Smooth muscle cell (in vitro differentiated cells): Measurements from ENCODE around the gene RALY. TPM values are rescaled to one million over a fixed set of nuclear protein-coding genes. Genes with fewer than 3 reads are reported as not detected.

Experiments
- DNase-seq: peaks from one replicate; lab custom pipeline; 2025; ENCODE audit not compliant: unreplicated experiment; lab: John Stamatoyannopoulos, UW
- H2AFZ ChIP-seq: fragments of 200-600 bp; sonication (generic); 2 replicates; pipeline ENCODE4 v1.6.0; 2016; ENCODE audit warnings: antibody characterized with exemption, low read depth, mild to moderate bottlenecking
- H3F3A ChIP-seq: fragments of 200-600 bp; sonication (generic); 2 replicates; pipeline ENCODE4 v1.6.0; 2017; ENCODE audit warnings: antibody characterized with exemption, low read depth
- H3K27ac ChIP-seq: fragments of 200-600 bp; sonication (generic); 2 replicates; pipeline ENCODE4 v1.5.1; 2016; ENCODE audit warnings: low read depth, mild to moderate bottlenecking
- H3K27me3 ChIP-seq: fragments of 200-600 bp; sonication (generic); 2 replicates; pipeline ENCODE4 v1.6.1; 2016; ENCODE audit warnings: low read depth, mild to moderate bottlenecking
- H3K36me3 ChIP-seq: fragments of 200-600 bp; sonication (generic); 2 replicates; pipeline ENCODE4 v1.5.1; 2016; ENCODE audit warnings: low read depth
- H3K4me1 ChIP-seq: fragments of 200-600 bp; sonication (generic); 2 replicates; pipeline ENCODE4 v1.5.1; 2016; ENCODE audit warnings: low read depth
- H3K4me2 ChIP-seq: fragments of 200-600 bp; sonication (generic); 2 replicates; pipeline ENCODE4 v1.6.0; 2016; ENCODE audit warnings: mild to moderate bottlenecking
- H3K4me3 ChIP-seq: fragments of 200-600 bp; sonication (generic); 2 replicates; pipeline ENCODE4 v1.5.1; 2016; ENCODE audit warnings: mild to moderate bottlenecking
- H3K79me2 ChIP-seq: fragments of 200-600 bp; sonication (generic); 2 replicates; pipeline ENCODE4 v1.6.0; 2016; ENCODE audit warnings: low read depth, mild to moderate bottlenecking
- H3K9ac ChIP-seq: fragments of 200-600 bp; sonication (generic); 2 replicates; pipeline ENCODE4 v1.6.0; 2016; ENCODE audit warnings: low read depth
- H3K9me3 ChIP-seq: fragments of 200-600 bp; sonication (generic); replicated peaks from 2 replicates; pipeline ENCODE4 v1.5.1; 2016; ENCODE audit warnings: low read depth
- H4K20me1 ChIP-seq: fragments of 200-600 bp; sonication (generic); 2 replicates; pipeline ENCODE4 v1.6.0; 2016; ENCODE audit warnings: low read depth
- WGBS: methylation state at CpG from one replicate; pipeline ENCODE4 v1.1.7; 2016; ENCODE audit warnings: low lambda C conversion rate; 5-methylcytosine and 5-hydroxymethylcytosine counted together
- polyA plus RNA-seq: library from polyadenylated mRNA; unstranded; fragments of >200 nt; fragmentation: Nextera tagmentation; extraction: Ambion mirVana; gene quantifications from 2 replicates; pipeline ENCODE4 v1.2.1, GENCODE V29; 2016
- total RNA-seq: library from RNA; depleted of rRNA; stranded (reverse); fragments of >200 nt; gene quantifications from 2 replicates; pipeline ENCODE4 v1.2.3, GENCODE V29; 2014
- TF ChIP-seq, protein P1 (sequence below): fragments of 200-600 bp; sonication (generic); IDR thresholded peaks from 2 replicates; pipeline ENCODE4 v1.5.1; 2017; ENCODE audit warnings: borderline replicate concordance, mild to moderate bottlenecking, antibody characterized with exemption; ENCODE audit not compliant: insufficient read depth, poor library complexity, severe bottlenecking

RALY gene
- total and polyA plus RNA-seq, 2 experiments from 2014 or later, result 99.7 to 218 TPM

DNA sequence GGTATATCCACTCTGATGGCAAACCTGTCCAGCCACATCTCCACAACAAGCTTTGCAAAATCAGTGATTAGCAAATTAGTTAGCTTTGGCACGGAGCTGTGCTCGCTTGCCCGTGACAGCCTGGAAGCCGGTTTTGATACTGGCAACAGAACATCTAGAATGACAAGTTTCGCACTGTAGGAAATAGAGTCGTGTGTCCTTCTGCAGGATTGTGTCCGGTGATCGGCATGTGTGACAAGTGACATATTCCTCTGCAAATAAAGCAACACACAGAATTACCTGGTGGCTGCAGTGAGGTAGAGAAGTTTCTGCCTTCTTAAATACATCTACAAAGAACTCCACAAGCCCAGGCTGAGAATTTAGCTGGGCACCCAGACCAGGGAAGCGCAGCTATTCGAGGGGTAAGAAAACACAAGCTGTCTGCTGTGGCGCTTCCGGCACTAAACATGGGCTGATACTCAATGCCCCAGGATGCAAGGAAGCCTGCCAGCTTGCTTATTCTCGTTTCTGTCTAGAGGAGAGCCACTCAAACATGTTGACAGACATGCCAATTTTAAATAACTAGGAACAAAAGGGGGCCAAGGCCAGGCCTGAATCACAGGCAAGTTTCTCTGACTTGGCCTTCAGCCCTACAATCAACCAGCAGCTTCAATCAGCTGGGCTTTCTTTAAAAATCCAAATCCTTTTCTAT is 96.1 kb downstream of the RALY start:
- H3K79me2 ChIP-seq, result peaks cover 6% of the 10 kb centered on the region
- no peaks in the 10 kb centered on the region for H3K9me3 ChIP-seq
- peaks cover 18% of the 10 kb centered on the region for H3K36me3 ChIP-seq
- H4K20me1 ChIP-seq, result peaks cover 83% of the 10 kb centered on the region
- H3K4me1 ChIP-seq, result no peaks in the 10 kb centered on the region
- no peak overlapping the region for H3K27ac ChIP-seq
- peaks cover 23% of the 10 kb centered on the region for H3F3A ChIP-seq
- DNase-seq, result no peak
- no peak overlapping the region for H2AFZ ChIP-seq
- 97% methylated on average over 13 of the region's 13 CpGs for WGBS
- no peak overlapping the region for H3K9ac ChIP-seq
- H3K4me3 ChIP-seq, result no peak overlapping the region
- TF ChIP-seq, protein P1, sequence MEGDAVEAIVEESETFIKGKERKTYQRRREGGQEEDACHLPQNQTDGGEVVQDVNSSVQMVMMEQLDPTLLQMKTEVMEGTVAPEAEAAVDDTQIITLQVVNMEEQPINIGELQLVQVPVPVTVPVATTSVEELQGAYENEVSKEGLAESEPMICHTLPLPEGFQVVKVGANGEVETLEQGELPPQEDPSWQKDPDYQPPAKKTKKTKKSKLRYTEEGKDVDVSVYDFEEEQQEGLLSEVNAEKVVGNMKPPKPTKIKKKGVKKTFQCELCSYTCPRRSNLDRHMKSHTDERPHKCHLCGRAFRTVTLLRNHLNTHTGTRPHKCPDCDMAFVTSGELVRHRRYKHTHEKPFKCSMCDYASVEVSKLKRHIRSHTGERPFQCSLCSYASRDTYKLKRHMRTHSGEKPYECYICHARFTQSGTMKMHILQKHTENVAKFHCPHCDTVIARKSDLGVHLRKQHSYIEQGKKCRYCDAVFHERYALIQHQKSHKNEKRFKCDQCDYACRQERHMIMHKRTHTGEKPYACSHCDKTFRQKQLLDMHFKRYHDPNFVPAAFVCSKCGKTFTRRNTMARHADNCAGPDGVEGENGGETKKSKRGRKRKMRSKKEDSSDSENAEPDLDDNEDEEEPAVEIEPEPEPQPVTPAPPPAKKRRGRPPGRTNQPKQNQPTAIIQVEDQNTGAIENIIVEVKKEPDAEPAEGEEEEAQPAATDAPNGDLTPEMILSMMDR, result no peak
- H3K4me2 ChIP-seq, result no peak overlapping the region
- no peaks in the 10 kb centered on the region for H3K27me3 ChIP-seq

DNA sequence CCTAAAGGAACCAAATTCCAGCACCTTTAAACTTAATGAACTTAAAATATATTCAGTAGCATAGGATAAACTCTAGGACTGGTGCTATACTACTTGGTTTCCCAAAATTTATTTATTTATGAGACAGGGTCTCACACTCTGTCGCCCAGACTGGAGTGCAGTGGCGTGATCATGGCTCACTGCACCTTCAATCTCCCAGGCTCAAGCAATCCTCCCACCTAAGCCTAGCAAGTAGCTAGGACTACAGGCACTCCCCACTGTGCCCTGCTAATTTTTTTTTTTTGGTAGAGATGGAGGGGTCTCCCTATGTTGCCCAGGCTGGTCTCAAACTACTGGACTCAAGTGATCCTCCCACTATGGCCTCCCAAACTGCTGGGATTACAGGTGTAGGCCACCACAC is 96.9 kb downstream of the RALY start:
- Histone ChIP-seq H3K36me3 (peaks cover 22% of the 10 kb centered on the region), H4K20me1 (peaks cover 85% of the 10 kb centered on the region), H3K9me3 (no peaks in the 10 kb centered on the region), H3K27me3 (no peaks in the 10 kb centered on the region), H3K4me2 (no peak overlapping the region), H2AFZ (no peak overlapping the region), H3F3A (peaks cover 26% of the 10 kb centered on the region), H3K27ac (peak overlapping the region; percentile 9), H3K4me3 (no peak overlapping the region), H3K9ac (no peak overlapping the region), H3K79me2 (peaks cover 14% of the 10 kb centered on the region), H3K4me1 (no peaks in the 10 kb centered on the region)
- WGBS, result 97% methylated on average over 2 of the region's 2 CpGs
- TF ChIP-seq, protein P1, result no peak
- DNase-seq, result no peak

DNA sequence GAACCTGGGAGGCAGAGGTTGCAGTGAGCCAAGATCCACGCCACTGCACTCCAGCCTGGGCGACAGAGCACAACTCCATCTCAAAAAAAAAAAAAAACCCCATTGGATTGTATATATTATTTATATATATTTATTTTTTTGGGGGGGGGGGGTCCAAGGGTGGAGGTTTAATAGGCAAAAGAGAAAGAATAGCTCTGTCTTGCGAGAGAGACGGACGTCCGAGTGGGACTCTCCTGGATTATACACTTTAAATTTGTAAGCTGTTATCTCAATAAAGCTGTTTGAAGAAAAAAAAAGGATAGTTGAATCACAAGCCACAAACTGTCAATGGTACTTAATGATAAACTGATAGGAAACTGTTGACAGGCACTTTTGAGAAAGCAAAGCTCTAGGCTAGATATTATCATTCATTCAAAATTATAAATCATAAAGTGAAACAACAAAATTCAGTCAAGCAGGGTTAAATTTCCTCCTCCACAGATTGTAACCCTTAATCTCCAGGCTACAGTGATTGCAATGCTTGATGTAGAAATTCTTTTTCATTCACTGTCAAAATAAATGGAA is 98.0 kb downstream of the RALY start:
- Histone ChIP-seq H3K79me2 (peaks cover 13% of the 10 kb centered on the region), H4K20me1 (peaks cover 85% of the 10 kb centered on the region)

More for the DNA sequence above, 98.0 kb downstream of the RALY start:
- 97% methylated on average over 6 of the region's 6 CpGs for WGBS
- TF ChIP-seq, protein P1, result no peak
- no peak for DNase-seq
- H3K27me3 ChIP-seq, result no peaks in the 10 kb centered on the region
- H3K4me1 ChIP-seq, result no peaks in the 10 kb centered on the region
- no peak overlapping the region for H3K4me2 ChIP-seq
- H3K27ac ChIP-seq, result no peak overlapping the region
- peaks cover 27% of the 10 kb centered on the region for H3F3A ChIP-seq
- H3K4me3 ChIP-seq, result no peak overlapping the region
- H3K9me3 ChIP-seq, result no peaks in the 10 kb centered on the region
- no peak overlapping the region for H3K9ac ChIP-seq
- peaks cover 31% of the 10 kb centered on the region for H3K36me3 ChIP-seq
- H2AFZ ChIP-seq, result no peak overlapping the region
